Measurements from ENCODE around the gene KRT12.

KRT12 gene

DNA sequence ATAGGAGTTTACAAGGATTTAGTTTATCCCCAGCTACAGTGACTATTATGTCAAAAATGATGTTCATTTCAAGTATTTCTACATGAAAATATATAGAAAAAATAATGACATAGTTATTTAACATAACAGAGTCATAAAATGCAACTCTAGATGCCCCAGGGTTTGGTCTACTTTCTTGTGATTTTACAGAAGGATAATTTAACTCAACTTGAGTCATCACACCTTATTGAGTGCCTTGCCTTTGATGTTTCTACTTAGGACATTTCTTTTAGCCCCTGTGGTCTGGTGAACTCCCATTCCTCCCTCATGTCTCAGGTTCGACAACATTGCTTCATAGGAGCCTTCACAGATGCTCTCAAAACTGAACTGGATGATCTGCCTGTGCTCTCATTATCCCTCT, 16.0 kb upstream of the KRT12 start:
- TF ChIP-seq, protein P1, sequence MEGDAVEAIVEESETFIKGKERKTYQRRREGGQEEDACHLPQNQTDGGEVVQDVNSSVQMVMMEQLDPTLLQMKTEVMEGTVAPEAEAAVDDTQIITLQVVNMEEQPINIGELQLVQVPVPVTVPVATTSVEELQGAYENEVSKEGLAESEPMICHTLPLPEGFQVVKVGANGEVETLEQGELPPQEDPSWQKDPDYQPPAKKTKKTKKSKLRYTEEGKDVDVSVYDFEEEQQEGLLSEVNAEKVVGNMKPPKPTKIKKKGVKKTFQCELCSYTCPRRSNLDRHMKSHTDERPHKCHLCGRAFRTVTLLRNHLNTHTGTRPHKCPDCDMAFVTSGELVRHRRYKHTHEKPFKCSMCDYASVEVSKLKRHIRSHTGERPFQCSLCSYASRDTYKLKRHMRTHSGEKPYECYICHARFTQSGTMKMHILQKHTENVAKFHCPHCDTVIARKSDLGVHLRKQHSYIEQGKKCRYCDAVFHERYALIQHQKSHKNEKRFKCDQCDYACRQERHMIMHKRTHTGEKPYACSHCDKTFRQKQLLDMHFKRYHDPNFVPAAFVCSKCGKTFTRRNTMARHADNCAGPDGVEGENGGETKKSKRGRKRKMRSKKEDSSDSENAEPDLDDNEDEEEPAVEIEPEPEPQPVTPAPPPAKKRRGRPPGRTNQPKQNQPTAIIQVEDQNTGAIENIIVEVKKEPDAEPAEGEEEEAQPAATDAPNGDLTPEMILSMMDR (IDR thresholded peaks at IDR 0.05) = no peak

DNA sequence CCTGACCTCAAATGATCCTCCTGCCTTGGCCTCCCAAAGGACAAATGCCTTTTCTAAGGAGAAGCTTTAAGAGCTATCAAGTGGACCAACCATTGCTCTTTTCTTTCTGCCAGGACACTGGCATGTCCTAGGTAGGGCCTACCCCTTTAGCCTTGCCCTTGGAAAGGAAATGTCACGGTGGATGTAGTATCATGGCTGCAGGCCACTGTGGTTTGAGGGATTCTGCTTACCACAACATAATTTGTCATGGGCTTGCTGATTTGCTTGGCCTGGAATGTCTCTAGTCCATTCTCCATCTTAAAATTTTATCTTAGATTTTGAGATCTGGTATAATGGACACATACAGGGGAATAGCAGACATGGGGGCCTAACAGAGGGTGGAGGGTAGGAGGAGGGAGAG, 12.0 kb upstream of the KRT12 start:
- TF ChIP-seq, protein P1 (IDR thresholded peaks at IDR 0.05) = no peak

DNA sequence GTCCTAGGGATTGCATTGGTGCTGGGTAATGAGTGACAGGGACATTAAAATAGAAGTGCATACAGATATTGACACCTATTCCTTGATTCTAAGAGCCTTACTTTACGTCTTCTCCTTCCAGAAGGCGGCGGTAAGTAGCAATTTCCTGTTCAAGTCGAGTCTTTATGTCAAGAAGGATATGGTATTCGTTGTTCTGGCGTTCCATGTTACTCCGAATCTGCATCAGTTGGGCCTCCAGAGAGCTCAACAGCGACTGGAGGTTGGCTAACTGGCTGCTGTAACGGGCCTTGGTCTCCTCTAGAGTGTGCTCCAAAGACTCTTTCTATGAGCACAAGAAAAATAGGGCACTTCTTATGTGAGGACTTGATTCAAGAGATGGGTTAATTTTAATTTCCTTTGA, 11.0 kb upstream of the KRT12 start:
- TF ChIP-seq, protein P1 (IDR thresholded peaks at IDR 0.05) = no peak

DNA sequence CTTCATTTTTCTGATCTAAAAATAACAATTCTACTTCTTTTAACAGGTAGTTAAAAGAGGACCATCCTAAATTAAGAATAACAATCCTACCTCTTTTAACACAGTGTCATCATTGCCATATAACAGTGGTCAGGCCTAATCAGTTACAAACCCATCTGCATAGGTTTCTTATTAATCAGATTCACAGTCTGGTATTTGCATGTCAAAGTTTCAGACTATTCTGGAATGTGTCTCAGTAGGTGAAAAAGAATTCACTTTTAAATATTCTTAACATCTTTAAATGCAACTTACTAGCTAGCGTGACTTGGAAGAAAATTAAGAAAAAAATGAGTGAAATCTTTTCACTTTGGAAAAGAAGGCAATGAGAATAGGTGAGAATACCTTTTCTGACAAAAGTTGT, 6.8 kb upstream of the KRT12 start:
- TF ChIP-seq, protein P1 (IDR thresholded peaks at IDR 0.05) = no peak

DNA sequence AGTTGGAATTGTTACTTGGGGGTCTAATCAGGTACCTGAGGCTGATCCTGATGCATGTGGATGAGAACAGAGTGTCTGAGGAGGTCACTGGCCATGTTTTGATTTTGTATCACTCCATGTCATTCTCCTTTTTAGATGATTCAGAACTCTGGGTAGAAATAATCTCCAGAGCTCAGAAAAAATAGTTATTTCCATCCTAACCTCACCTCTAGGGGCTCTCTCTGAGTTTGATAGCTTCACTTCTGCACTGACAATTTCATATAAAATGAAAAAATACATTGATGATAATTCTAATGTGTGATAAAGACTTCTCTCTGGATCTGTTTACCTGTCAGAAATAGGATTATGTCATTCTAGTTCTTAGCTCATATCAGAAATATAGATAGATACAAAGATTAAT, 6.2 kb upstream of the KRT12 start:
- TF ChIP-seq, protein P1 (IDR thresholded peaks at IDR 0.05) = no peak

DNA sequence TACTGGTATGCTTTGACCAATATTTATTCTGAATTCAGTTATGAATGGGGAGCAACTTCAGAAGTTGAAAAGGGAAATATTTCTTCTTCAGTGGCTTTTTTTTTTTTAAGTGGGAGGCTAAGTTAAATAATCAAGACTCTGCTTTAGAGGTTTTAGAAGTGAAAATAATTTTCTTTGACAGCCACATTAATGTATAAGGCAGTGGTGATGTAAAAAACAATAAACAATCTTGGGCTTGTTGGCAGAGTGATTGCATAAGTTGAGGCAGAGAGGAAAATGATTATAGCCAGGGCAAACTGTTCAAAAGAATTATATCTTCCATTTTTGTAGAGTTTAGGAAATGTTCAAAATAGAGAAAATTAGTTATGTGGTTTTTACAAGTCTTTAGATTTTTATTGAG, 5.4 kb upstream of the KRT12 start:
- TF ChIP-seq, protein P1 (IDR thresholded peaks at IDR 0.05) = no peak

DNA sequence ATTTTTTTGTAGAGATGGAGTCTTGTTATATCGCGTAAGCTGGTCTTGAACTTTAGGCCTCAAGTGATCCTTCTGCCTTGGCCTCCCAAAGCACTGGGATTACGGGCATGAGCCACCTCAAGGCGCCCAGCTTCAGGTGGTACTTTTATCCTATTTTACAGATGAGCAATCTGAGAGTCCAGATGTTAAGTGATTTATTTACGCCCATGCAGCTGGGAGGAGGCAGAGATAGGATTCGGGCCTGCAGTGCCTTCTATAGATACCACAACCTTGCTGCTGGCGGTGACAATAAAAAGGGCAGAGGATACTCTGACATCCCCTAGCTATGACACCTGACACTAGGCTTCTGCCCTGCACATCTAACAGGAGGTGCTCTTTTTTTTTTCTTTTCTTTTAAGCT, 4.3 kb upstream of the KRT12 start:
- TF ChIP-seq, protein P1 (IDR thresholded peaks at IDR 0.05) = no peak

DNA sequence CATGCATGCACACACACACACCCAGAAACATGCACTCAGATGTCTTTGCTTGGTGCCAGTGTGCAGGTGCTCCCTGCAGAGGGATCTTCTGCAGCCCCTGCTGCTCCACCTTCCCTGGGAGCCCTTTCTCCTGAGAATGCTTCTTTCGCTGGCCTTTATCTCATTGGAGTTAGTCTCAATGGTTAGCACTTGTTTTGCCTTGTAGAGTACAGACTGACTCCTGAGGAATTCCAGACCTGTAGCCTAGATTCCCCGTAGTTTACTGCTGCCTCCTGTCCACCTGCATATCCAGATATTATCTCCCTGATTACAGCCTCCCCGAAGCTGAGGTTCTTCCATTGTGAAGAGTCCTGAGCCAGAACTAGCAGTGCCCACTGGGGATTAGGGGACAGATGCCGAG, 3.1 kb upstream of the KRT12 start:
- TF ChIP-seq, protein P1 (IDR thresholded peaks at IDR 0.05) = no peak

Data from LNCAP (cell line).